COLO829 (cell line): ENCODE measurements around the gene LBH.

ENCODE experiments used
- DNase-seq: peaks from one replicate; pipeline ENCODE4 v3.0.0; 2012; ENCODE audit warnings: low spot score

The LBH gene

DNA sequence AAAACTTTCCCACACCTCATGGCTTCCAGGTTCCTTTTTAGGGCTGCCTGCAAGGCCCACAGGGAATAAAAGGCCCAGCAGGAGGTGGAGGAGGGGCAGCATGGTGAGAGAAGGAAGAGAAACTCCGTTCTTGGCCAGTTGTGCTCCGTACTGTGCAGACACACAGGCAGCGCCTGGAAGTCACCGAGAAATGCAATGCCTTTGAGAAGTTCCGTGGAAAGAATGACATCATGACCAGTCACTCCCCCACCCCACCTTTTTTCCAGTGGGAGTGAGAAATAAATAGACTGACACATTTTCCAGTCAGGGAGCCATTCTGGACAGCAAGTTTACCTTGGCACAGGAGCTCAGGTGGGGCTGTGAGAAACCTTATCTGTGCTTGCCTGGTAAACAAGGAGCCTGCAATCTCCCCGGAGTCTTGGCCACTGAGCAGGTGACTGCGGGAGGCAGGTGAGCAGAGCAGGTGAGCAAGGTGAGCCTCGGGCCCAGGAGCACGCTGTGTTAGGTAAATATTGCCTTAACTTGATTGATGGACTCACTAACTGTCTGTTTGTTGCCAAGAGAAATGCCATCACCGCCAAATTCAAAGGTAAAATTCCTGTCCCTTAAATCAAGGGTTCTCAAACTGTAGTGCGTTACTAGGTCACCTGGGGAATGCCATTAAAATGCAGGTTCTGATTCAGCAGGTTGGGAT lies 13.5 kb upstream of the LBH start:
- no peak for DNase-seq

DNA sequence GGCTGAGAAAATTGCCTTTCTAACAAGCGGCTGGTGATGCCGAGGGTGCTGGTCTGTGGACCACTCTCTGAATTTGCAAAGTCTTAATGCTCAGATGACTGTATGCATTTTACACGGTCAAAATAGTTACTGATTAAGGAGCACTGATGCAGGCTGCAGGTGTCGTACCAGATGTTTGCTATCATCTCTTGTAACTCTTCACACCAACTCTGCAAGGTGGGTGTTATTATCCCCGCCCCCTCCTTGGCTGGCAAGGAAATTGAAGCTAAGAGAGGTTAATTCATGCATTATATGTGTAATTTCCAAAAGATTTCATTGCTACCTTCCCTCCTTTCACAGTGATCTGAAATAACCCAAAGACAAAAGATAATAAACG lies 13.0 kb upstream of the LBH start:
- no peak for DNase-seq

DNA sequence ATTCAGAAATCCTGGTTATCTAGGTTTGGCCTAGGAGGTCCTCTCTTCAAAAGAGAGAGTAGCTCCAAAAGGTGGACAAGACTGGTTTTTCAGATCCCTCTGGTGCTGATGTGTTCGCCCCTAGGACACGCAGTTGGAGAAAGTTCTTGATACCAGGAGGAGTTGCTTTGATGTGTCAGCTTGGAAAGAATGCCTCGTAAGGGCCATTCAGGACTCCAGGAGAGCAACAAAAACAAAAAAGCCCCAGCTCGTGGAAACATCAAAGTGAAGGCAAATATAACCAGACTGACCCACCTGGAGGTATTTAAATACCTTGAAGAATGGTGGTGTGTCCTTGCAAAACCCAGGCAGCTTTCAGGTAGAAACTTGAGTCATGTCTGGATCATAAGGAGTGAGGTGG lies 12.5 kb upstream of the LBH start:
- no peak for DNase-seq

DNA sequence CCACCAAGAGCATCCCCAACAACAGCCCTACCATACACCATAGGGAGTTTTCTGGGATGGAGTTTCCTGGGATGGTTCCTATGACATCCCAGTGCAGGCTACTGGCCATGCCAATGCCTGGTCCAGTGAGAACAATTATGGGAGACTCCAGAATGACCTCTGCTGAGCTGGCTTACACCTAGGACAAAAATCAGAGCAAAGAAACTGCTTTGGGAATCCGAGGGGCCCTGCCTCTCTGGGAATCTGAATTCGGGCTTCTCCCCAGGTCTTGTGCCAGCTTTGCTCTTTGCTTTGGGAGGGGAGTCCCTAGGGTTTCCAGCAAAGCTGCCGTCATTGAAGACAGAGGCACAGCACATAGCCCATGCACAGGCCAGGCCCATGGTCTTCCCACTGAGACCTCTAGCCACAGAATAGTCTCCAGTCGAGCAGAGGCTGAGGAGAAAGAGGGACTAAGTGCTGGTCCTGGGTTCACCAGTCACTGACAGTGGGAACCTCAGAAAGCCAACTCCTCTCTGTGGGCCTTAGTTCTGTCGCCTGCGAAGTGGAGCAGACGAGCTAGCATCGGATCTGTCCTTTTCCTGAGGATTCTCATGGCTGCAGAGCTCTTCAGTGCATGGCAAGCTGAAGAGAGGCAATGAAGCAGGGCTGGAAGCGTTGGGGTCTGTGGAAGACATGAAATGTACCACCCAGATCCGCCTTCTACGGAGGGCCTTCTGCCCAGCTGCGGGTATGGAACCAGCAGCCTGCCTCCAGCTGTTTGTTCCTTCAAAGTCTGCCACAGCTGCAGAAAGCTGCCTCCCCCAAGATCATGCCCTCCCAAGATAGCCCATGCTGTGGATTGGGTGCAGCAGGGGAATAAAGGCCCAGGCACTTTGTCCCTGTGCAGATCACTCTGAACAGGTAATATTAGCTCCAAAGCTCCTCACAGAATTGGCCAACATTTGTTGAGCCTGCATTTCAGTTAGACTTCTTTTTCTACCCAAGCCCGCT lies 11.2 kb upstream of the LBH start:
- DNase-seq: no peak

DNA sequence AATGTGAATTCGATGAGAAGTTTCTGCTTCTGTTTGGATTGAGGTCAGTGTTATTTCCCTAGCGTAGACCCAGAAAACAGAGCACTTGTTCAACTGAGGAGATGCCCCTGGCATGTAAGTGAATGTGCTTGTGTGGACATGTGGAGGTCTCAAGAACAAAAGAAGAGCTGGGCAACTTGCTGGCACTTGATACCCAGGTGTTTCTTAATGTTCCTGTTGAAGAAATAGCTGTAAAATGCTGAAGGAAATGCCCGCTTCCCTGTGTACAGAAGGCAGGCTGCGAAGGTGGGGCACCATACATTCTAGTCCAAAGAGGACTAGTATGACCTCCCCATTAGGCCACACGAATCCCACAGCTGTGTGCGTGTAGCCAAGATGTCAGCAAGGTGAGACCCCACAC lies 9.8 kb upstream of the LBH start:
- no peak for DNase-seq

DNA sequence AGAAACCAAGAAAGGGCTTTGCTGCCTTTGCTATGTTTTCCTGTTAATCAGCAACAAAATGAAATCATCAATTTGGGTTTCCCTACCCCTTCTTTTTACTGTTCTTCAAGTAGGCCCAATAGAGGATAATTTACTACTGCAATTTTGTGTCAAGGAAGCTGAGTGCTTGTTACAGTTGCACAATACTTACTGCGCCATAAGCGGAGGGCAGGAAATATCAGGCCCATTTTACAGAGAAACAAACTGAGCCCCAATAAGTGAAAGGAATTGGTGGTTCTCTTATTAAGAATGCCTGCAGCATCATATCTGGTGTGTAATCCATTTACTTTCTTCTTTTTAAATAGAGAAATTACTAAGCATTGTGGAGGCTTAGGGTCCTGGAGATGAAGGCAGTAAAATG lies 9.3 kb upstream of the LBH start:
- DNase-seq: no peak

DNA sequence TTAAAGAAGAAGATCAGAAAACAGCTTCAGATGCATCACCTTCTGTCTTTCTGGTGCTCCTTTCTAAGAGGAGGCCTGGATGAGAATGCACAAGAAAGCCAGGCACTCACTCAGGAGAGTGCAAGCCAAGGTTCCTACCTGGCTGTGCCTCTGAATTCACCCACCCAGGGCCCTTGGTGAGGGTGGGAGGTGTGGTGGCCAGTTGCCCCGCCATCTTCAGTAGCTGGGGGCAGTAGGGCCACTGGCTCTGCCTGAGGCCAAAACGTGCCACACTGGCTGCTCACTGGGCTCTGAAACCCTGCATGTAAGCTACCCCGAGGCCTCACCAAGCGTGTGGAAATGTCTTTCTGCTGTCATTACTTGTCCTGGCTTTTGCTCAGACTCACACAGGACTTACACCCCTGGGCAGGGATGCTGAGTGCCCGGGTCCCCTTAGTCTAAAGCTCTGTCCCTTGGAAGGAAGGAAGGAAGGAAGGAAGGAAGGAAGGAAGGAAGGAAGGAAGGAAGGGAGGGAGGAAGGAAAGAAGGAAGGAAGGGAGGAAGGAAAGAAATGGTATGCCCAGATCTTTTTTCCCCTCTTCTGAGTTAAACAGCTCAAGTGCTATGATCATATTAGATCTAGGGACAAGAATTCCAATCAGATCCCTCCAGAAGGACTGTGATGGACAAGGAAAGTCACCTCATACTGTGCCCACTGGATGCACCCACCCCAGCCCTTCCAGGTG lies 8.5 kb upstream of the LBH start:
- no peak for DNase-seq

DNA sequence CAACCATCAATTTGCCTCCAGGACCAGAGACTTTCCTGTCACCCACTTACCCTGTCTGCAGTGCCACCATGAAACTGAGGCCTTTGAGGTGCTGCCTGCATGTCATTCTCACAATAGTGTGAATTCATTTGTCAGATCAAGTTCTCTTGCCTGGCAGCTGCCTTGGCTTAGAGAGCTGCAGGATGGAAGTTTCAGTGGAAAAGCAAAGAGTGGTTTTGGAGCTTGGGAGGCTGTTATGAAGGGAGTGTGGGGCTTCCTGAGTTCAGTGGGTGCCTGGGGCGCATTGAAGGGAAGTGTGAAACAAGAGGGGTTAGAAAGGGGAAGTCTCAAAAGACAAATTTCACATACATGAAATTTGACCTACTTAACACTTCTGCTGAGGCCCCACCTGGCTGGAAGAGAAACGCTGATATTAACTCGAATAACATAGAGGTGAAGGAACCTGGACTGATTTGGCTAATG lies 7.9 kb upstream of the LBH start:
- no peak for DNase-seq

DNA sequence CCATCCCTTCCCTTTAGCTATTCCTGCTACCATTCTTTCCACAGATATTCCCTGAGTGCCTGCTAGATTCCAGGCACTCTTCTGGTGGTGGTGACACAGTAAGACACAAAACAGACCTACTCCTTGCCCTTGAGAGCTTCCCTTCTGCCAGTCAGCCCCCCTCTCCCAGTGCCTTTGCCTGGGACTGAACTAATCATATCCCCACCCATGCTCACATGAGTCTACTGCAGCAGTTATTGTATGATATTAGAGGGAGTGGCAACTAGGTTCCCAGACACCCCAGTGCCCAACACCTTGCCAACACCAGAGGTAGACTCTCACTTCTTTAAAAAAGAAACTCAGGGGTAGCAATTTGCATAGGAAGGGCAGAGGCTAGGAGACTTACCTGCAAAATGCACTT lies 7.2 kb upstream of the LBH start:
- no peak for DNase-seq

DNA sequence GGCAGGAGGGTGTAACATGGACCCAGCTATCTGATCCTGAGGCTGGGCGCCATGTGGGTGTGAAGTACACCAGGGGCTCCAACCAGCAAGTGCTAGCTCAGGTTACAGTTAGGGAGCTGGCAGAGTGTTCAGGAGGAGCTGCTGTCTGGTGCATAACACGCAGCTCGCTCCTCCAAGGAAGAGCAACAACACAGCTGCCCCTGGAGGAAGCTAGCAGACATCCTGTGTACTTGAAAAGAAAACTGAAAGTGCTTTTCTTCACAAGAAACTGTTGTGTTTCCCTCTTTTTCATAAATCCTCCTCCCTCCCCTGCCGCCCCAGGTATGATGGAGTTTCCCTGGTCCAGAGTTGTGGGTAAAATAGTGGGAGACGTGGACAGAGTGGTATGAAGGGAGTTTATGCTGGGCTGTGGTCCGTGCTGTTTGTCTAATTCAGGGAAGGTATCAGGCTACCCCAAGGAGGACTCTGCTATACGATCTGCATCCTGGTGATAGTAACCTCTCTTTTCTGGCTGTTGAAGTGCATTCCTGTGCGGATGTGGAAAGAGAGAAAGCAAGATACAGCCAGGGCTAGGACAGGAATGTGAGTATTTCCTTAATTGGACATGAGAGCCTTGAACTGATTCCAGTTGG lies 6.1 kb upstream of the LBH start:
- DNase-seq: no peak

DNA sequence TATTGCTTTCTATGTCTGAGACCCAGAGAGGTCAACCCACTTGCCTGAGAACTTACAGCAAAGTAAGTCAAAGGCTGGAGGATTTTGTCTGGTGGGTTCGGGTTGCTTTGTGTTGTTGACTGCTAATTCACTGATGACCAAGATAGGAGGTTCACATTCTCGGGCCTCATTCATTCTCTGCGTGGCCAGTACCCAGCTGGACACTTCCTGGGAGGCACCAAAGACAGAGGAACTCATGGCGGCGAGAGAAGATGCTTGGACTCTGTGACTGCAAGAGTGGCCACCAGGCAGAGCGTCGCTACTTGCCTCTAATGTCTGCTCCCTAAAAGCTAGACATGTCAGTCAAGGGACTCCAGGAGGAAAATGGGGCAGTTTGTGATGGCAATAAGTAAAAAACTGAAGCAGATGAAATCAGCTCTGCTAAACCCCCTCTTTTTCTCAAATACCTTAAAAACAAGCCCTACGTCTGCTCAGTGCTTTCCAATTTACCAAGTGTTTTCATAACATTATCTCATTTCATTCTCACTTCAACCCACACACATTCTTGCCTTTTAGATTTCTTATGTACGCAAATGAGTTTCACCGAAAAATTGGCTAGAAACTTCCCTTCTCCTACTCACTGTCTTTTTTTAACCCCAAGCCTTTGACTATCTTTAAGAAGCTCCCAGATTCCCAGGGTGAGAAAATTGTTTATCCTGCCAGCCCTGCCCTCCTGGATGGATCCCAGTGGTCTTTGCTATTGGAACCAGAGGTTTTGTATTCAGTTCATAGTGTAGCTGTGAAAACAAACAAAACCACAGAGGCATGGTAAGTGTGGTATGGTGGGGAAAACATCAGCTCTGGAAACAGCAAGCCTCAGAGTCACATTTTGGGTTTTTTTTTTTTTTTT lies 4.9 kb upstream of the LBH start:
- no peak for DNase-seq

DNA sequence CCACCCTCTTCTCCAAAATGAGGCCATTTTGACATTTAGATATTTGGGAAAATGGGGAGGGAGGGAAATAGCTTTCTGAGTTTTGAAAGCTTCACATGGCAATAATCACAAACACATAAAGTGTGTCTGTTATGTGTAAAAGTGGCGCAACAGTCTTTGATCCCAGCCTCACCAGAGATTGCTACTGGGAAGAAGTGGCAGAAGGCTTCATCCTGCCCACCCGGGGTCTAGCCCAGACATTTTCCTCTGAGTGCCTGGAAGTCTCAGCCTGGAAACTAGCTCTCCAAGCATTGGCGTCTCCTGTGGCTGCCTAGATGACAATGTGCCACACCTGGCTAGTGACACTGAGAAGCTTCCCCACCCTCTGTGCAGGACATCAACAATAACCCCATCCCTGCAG lies 1.7 kb upstream of the LBH start:
- no peak for DNase-seq

DNA sequence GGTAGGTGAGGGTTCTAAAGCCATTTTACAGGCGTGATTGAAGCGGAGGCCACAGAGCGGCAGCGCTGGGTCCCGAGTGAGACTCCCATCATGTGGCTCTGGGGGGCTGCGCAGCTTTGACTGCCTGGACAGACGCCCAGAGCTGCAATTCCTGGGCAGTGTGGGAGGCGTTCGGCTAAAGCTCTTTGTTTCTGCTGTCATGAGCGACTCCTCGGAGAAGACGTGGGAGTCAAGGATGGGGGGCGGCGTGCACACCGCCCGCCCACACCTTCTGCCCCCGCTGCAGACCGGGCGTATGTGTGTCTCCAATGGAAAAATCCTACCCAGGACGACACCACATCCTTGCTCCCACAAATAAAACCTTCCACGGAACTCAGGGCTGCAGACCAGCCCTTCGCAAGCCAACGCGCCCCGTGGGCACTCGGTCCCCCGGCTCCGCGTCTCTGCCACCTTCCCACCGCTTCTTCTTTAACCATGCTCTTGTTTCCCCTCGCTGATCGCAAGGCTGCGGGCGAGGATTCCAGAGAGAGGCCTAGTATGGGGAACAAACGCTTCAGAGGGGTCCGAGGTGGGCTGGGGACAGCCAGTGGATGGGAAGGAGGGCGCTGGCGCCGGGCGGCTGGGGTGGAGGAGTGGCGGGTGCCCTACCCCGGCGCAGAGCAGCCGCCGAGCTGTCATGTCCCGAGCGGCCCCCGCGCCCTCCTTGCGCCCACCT lies 680 bp upstream of the LBH start:
- no peak for DNase-seq

DNA sequence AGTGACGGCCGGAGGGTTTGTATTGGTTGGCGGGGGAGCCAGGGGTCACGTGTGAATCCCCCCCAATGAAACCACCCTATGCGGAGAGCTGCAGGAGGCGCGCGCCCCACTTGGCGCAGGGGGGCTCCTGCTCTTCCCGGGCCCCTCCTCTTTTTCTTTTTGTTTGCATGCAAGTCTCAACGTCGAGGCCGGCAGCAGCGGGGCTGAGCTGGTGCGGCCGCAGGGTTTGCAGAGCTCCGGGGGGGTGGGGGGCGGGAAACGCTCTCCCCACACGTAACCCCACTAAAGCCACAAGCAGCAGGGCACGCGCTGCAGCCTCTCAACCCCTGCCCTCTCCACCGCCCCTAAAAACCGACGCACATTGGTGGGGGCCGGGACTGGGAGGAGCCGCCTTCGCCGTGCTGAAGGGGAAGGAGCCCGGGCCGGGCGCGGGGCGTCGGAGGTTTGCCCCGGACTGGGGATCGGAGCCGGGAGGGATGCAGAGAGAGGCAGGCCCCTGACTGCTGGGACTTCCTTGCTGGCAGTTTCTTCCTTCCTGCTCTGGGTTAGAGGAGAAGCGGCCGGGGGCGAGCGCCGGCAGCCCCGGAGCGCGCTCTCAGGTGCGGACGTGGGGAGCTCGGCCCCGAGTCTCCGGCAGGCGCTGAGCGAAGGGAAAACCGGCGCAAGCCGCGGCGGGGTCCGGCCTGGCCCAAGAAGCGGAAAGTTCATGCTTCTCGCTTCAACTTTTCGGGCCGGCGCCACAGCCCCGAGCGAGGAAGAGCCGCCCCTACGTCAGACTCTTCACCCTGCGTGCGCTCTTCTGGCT lies 864 bp downstream of the LBH start:
- no peak for DNase-seq

DNA sequence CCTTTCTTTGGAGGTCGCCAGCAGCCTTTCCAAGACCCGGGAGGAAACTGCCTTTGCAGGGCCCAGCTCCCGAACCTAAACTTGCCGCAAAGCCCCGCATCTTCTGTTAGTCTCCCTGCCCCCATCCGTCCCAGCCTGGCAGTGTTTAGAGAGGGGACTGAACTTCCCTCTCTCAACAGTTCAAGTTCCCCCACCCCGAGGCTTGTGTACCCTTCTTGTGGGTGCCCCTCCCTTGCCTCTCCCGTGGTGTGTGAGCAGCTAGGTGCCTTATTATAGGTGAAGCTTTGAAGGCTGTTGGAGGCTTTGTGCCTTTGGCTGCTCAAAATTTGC lies 1.4 kb downstream of the LBH start:
- no peak for DNase-seq

DNA sequence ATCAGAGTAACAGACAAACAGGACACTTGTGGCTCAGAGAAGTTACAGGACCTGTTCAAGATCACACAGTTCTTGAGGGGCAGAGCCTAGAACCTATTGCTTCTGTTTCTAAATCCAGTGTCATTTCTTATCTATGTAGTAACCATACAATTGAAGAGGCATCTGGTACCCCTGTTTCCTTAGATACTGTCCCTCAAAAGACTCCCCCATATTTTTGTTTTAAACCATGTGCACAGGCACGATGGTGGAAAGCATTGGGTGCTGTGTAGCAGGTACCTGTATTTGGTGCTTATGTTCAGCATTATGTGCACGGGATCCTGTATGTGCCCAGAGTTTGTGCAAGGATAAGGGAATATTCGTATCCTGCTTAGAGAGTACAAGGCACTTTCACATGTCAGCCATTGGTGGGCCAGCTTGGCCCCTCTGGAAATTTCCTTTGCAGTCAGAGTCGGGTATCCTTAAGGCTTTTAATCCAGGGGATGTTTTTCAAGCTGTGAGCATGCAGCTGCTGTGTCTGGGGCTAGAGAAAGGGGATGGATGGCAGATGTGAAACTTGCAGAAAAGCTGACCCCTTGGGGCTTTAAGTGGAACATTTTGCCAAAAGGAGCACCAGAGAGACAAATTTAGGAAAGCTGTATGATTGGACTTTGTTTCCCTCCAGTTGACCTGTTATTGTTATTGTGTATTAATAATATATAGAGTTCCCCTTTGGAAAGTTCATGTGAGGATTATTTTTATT lies 2.1 kb downstream of the LBH start:
- no peak for DNase-seq

DNA sequence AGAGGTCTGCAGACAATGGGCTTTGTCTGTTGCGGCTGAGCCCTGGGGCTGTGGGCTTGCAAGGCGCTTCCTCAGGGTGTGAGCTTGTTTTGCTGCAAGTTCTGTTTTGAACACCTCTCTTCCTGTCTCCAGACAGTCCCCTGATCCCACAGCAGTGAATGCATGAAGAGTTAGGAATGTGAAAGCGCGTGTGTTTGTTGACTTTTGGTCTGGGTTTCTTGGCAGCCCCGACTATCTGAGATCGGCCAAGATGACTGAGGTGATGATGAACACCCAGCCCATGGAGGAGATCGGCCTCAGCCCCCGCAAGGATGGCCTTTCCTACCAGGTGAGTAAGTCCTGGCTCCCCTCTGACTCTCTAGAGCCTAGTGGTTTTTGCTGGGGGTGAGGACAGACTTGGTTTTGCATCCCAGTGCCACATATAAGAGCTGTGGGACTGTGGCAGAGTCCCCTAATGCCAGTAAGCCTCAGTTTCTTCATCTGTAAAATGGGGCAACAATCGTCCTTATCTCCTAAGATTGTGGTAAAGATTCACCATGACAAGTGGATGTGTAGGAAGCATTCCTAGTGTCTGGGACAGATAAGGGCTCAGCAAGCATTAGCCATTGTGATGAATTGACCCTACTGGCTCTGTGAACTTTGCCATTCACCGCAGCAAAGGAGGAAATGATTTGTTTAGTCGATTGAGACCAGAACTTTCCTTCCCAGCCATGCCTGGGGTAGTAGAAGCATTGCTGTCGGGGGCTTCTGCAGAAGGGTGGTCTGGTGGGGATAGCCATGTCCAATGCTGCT lies 3.0 kb downstream of the LBH start:
- no peak for DNase-seq

DNA sequence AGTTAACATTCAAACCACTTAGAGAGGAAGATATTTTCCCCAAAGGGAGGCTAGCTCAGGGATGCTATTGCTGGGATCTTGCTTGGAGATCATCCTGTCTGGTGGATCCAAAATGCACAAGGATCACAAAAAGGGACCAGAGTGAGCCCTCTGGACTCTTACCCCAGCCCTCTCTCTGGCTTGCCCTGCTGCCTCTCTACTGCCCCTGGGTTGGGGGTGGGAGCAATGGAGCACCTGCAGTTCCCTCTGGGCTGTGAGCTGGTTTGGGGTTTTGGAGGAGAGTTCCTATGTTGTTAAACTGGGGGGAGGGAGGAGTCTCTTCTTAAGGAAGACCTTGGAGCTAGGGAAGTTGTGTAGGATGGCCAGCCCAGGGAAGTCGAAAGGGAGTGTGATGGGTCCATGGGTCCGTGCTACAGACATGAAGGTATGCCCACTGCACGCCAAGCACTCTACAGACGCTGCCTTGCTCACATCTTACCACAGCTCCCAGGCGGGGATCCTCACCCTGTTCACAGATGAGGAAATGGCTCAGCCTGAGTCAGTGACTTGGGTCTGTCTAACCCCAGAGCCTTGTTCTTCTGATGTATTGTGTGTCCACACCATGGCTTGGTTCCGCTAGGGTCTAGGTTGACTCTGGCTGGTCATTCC lies 3.8 kb downstream of the LBH start:
- DNase-seq: no peak
